ENCODE results near the gene COL27A1.

- TF ChIP-seq CTCF (IDR thresholded peaks at IDR 0.05; ENCODE audit: borderline replicate concordance, extremely low read depth, low read length, poor library complexity, severe bottlenecking) (no peak), EZH2 (IDR thresholded peaks at IDR 0.05; ENCODE audit: borderline replicate concordance, low read depth, low read length, severe bottlenecking) (no peak)
Measured at GRCh38 chr9:114246558-114246957, 91.2 kb downstream of the COL27A1 start.
